ENCODE data around the gene PDE4B. TPM values are rescaled to one million over a fixed set of nuclear protein-coding genes. Genes with fewer than 3 reads are reported as not detected.

PDE4B gene
- total RNA-seq, 1 donor from 2014 or later, result 3.8 TPM

DNA sequence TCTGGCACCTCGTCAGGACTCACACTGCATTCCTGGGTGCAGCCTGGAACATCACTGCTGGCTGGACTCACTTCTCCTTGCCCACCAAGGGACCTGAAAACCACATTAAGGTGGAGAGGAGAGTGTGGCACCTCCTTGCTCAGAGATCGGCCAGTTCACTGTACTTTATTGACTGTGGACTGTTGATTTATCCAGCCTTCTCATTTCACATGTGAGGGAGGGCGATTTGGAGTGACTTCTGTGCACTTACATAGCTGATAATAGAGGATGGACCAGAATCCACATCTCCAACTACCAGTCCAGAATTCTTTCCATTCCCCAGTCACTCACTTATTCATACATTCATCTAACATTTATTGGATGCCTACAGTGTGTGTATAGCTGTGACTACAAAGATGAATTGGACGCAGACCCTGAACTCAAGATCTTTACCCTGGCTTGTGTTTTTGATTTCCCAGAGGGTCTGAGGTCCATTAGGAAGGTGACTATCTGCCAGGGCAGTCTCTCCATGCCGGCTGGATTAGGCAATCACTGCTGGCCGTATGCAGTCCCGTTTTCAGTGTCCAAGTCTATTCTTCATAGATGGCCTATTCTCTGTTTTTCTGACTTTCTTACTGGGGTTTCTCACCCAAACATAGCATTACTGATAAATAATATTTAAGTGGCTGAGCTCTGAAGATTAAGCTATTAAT is 507.7 kb downstream of the PDE4B start:
- no peak for TF ChIP-seq CTCF (conservative IDR thresholded peaks at IDR 0.05; ENCODE audit: low read depth, low read length)
- DNase-seq (ENCODE audit: low read depth), result no peak
- no peak overlapping the region for H3K4me3 ChIP-seq (ENCODE audit: low read depth, low read length)

- no peak overlapping the region for H3K4me3 ChIP-seq (ENCODE audit: low read depth, low read length)
- DNase-seq (ENCODE audit: low read depth), result no peak
These were observed 508.3 kb downstream of the PDE4B start for GRCh38 chr1:66300972-66301451.

DNA sequence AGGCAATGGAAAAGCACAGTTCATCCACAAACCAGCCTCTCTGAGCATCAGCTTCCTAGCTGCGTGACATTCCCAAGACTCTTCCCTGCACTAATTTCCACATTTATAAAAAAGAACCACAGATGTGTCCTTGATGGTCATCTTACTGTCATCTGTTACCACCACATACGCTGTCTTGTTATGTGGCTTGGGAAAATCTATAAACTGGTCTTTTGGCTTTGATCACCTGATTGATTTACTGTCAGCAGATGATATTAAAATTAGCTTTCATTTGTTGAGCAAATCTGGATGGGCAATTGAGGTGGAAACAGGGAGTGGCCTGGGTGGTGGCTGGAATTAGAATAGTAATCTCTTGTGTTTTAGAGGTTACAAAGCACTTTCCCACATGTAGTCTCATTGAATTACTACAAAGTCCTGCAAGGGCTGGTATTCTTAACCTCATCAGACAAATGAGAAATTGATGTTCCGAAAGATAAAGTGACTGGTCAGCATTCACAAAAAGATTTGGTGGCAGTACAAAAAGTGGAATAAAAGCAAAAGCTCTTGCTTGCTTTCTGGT is 509.6 kb downstream of the PDE4B start:
- TF ChIP-seq CTCF (conservative IDR thresholded peaks at IDR 0.05; ENCODE audit: low read depth, low read length), result no peak

More at GRCh38 chr1:66300972-66301451, 508.3 kb downstream of the PDE4B start:
- TF ChIP-seq CTCF (conservative IDR thresholded peaks at IDR 0.05; ENCODE audit: low read depth, low read length), result no peak

DNA sequence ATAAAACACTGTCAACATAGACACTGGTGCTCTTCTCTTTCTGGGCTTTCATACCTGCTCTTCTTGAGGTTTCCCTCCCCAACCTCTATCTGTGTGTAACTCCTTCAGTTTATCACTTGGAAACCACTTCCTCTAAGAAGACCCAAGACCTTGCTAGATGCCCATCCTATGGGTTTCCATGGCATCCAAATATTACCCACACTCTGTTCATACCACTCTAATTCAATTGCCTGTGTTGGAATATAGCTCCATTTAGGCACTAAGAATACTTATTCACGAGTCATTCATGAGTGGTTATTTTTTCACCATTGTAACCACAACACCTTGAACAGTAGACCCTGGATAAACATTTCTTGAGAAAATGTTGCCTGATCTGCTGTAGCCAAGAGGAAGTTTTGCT is 510.1 kb downstream of the PDE4B start:
- no peak overlapping the region for H3K4me3 ChIP-seq (ENCODE audit: low read depth, low read length)
- no peak for TF ChIP-seq CTCF (conservative IDR thresholded peaks at IDR 0.05; ENCODE audit: low read depth, low read length)
- peak; percentile 30 for DNase-seq (ENCODE audit: low read depth)

More for the DNA sequence above, 509.6 kb downstream of the PDE4B start:
- no peak for DNase-seq (ENCODE audit: low read depth)
- no peak overlapping the region for H3K4me3 ChIP-seq (ENCODE audit: low read depth, low read length)

DNA sequence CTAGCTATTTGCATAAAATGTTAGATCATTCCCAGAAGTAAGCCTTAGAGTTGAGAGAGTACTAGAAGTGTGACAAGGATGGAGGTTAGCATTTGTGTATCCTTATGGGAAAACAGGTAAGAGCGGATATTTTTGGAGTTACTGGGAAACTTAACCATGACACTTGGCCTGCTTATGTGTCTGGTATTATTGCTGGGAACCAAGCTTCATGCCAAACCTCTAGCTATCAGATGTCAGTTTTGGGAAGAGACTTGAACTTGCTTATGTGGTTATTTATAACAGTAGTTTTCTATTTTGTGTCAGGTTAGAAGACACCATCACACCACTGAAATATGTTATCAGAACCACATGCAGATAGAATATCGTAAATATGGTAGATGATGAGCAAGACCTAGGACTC is 511.0 kb downstream of the PDE4B start:
- no peak for TF ChIP-seq CTCF (conservative IDR thresholded peaks at IDR 0.05; ENCODE audit: low read depth, low read length)
- H3K4me3 ChIP-seq (ENCODE audit: low read depth, low read length), result no peak overlapping the region
- DNase-seq (ENCODE audit: low read depth), result no peak

DNA sequence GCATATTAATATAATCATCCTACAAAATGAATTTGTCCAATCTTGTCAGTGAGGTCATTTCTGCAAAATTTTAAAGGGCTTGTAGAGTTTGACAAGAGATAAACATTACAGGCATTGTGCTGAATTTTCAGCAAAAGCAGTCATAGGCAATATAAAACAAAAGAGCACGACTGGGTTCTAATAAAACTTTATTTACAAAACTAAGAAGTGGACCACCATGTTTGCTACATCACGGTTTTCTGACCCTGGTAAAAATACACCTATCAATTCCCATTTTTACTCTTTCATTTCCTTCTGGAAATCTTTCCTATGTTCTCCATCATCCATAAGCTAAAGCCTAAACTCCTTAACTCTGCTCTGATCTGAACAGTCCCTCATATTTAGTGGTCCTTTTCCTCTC is 511.4 kb downstream of the PDE4B start:
- no peak for DNase-seq (ENCODE audit: low read depth)
- no peak for TF ChIP-seq CTCF (conservative IDR thresholded peaks at IDR 0.05; ENCODE audit: low read depth, low read length)

DNA sequence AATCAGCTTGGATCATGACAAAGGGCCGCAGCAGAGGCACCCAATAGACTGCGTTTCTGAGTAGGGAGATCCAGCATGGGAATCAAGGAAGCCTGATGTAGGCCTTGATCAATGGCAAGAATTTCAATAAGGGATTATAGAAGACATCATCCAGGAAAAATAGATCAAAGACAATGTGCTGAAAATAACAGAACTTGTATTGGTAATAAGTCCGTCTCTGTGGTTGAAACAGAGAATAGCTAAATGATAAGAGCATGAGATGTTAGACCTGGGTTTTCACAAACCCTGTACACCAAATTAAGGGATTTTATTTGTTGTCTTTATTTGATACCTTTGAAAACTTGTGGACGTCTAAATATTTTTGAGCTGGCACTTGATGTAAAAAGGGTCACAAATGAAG is 513.2 kb downstream of the PDE4B start:
- H3K4me3 ChIP-seq (ENCODE audit: low read depth, low read length), result no peak overlapping the region
- DNase-seq (ENCODE audit: low read depth), result no peak
- TF ChIP-seq CTCF (conservative IDR thresholded peaks at IDR 0.05; ENCODE audit: low read depth, low read length), result no peak

More for the DNA sequence above, 511.4 kb downstream of the PDE4B start:
- H3K4me3 ChIP-seq (ENCODE audit: low read depth, low read length), result no peak overlapping the region

Data from epithelial cell of proximal tubule (primary cell).